Upper lobe of left lung (tissue), 4 donors: Measurements from ENCODE around the gene DAW1.

Experiments used
- CTCF ChIP-seq, 6 experiments: fragments of 450-650 bp in 4 of 6; fragments of 200-600 bp in 2 of 6; sonication (generic) in 2 of 6; IDR thresholded peaks; one replicate each; pipeline ENCODE4 v1.5.1; 2016 to 2019; ENCODE audit warnings: antibody characterized with exemption in 6 of 6
- EP300 ChIP-seq, 4 donors: sonication (generic); formaldehyde crosslinking; IDR thresholded peaks; one replicate each; pipeline ENCODE4 v1.5.1; 2017; ENCODE audit warnings: antibody characterized with exemption in 4 of 4, control low read depth in 2 of 4

GRCh38 chr2:227829337-227829736, 42.1 kb upstream of the DAW1 start:
- TF ChIP-seq CTCF (IDR thresholded peaks at IDR 0.05) (no peak), EP300 (IDR thresholded peaks at IDR 0.05) (no peak)
